OCI-M2 (cell line): Measurements from ENCODE around the gene STOX2.
"Not testable (repeated sequence)": the region's sequence is repeated elsewhere in the genome, so short reads cannot be mapped to it uniquely, and the experiment has no call there.

ENCODE experiments used
- DNase-seq: peaks from one replicate; lab custom pipeline; 2025; ENCODE audit not compliant: unreplicated experiment; lab: John Stamatoyannopoulos, UW

The STOX2 gene

DNA sequence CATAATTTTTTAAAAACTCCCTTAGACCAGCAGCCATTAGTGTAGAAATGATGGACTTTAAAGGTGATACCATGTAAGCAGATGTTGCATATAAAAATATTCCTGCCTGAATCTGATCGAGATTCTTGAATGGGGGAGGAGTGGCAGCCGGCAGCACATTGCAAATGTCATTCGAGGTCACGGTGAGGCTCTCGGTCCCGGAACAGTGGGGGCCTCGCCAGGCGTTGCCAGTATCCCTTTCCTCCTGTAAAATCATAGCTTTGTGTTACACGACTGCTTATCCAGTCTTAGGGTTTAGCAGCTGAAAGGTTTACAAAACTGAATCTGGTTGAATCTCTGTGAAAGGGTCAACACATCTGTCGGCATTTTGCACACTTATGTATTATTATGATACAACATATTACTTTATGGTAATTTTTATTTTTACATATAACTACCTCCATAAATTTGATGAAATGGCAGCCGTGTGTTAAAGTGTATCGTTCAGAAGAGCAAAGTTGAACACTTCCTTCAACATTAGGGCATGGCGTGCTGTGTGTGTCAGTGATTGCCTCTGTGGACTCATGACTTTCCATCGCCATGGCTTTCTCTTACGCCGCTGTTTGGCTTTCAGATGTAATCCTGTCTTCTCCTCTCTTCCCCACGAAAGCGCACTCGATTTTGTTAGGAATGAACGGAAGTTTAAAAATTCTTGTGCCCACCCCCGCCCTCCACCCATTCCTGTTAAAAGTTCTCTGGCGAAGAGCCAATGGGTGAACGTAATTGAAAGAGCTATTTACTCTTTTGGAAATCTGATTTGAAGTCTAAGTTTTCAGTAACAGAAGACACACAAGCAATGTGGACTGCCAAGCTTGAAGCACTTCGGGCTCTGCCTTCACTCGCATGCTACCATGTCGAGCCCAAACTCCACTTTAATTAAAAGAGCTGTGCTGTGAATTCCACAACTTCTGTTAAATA, 114.8 kb downstream of the STOX2 start:
- DNase-seq: no peak

- DNase-seq: no peak
These were observed 116.3 kb downstream of the STOX2 start for GRCh38 chr4:184021389-184021788.

DNA sequence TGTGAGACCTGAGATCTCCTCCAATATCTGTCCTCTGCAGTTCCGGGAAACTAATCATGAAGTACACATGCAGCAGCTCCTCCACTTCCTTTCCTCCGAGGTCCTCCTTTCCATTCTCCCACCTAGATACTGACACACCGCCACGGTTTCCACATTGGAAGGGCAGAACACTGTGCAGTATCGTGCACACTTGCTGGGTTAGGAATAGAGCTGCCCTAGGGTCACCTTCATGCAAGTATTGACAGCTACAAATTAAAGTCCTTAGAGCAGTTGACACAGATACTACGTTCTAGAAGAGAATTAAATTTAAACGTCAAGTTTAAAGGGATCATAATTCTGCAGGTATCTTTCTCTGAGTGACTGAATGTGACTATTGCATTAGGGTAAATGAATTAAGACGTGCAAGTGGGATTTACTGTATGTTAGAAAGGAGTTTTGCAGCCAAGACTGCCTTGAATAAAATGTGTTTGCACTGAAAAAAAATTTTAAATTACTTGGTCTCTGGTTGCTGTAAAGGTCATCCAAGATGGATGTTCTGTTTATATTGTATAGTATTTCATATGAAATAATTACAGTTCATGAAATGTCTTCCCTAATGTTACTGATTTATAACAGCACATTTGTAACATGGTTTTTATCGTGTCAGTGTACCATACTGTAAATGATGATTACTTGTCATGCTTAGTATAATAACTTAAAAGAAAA, 117.7 kb downstream of the STOX2 start:
- no peak for DNase-seq

DNA sequence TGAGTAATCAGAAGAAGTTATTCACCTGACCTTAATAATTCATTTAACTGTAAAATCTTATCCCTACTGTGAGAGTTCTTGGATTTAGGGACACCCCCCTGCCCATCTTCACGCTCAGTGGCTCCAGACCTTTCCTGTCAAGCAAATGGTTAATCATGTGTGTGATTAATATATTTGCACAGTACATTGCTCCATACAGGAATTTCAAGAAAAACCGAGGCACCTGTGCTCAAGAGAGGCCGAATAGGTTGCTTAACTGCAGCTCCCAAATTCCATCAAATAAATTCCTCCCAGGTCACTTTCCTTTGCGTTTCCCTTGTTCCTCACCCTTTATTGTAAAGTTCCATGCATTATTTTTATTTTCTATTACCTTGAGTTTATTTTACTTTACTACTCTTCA, 119.5 kb downstream of the STOX2 start:
- DNase-seq: no peak

GRCh38 chr4:184028561-184029374, 123.7 kb downstream of the STOX2 start:
- no peak for DNase-seq

- DNase-seq: no peak
These were observed 124.9 kb downstream of the STOX2 start for GRCh38 chr4:184030036-184030435.

DNA sequence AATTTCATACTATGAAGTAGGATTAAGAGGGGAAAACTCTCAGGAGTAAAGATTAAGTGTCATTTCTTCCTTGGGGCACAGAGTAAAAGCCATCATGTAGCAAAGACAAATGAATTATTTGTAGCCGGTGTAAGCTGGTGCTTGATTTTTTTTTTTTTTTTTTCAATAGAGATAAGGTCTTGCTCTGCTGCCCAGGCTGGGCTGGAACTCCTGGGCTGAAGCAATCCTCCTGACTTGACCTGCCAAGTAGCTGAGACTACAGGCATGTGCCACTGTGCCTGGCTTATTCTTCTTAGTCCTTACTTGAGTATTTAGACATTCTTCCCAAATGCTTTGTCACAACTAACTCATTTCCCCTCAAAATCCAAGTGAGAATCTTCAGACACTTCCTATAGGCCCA, 125.7 kb downstream of the STOX2 start:
- no peak for DNase-seq

DNA sequence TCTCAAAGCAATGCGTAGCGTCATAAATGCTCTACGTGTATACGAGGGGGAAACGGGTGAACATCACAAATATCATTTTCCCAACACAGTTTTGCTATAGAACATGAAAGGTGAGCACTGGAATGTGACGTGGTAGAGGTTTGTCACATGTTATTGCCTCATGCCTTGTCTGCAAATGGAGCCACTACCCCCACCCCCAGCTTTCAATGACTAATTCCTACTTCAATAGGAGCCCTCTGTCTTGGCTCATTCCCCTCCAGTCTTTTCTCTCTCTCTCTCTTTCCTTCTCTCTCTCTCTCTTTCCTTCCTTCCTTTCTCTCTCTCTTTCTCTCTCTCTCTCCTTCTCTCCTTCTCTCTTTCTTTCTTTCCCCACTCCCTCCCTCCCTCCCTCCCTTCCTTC, 127.0 kb downstream of the STOX2 start:
- DNase-seq: no peak

- no peak for DNase-seq
These were observed 134.9 kb downstream of the STOX2 start for GRCh38 chr4:184039963-184040383.

DNA sequence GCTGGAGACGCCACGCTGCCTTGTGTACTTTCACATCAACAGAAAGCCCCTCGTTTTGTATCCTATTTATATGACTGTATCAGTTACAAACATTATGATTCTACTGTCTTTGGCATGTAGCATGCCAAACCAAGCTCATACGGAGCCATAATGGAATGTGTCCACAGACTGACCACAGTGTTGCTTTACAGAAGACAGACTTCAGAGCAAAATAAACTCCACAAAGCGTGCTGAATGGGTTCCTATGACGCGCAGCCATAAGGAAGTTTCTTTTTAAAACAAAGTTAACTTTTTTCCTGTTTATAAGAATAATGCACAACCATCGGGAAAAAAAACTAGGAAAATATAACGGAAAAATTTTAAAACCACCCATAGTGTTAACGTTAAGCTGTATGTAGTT, 136.0 kb downstream of the STOX2 start:
- DNase-seq: no peak

DNA sequence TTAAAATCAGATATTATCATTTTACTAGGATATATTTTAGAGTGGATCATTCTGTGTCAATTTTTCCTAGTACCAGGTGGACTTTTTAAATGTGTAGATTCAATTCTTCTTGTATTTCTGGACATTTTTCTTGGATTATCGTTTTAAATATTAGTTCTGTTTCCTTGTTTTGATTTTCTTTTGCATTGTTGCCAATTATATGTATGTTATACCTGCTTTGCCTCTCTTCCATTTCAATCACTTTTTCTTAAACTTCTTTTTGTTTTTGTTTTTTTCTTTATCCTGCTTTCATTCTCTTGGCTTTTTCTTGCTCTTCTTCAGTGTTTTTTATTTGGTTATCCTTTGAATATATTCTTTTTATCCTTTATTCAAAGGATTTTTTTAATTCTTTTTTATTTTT, 141.0 kb downstream of the STOX2 start:
- no peak for DNase-seq

- not testable (repeated sequence) for DNase-seq
These were observed 146.2 kb downstream of the STOX2 start for GRCh38 chr4:184051262-184051661.

GRCh38 chr4:184052616-184053015, 147.5 kb downstream of the STOX2 start:
- no peak for DNase-seq

DNA sequence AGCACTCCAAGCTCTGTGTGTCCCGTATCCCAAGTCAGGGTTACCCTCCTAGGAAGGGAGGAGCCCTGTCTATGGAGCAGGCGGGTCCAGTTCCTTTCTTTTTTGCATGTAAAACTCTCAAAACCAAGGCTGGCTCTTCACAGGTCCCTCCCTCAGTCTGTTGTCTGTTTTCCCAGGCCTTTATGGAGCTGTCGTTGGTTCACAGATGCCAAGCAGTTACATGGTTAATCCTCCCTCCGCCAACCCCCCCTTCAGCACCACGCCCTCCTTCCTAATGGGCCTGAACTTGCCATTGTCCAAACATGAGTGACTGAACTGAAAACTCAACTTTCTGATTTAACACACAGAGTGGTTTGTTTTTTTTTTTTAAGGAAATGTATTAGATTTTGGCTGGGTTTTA, 148.3 kb downstream of the STOX2 start:
- DNase-seq: no peak

DNA sequence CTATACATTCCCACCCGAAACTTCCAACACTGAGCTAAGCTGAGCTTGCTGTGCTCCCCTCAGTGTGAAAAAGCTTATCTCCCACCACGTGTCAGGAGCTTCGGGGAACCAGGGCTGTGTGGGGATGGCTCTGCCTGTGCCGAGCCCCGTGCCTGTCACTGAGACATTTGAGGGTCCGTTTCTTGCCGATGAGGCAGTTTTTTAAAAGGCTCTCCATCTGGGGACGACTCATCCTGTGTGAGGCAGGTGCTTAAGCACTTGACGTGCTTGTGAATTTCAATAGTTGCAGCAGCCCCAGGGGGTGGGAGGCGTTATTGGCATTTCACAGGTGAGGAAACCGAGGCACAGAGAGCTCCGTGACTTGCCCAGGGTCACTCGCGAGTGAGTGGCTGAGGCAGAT, 151.8 kb downstream of the STOX2 start:
- no peak for DNase-seq

DNA sequence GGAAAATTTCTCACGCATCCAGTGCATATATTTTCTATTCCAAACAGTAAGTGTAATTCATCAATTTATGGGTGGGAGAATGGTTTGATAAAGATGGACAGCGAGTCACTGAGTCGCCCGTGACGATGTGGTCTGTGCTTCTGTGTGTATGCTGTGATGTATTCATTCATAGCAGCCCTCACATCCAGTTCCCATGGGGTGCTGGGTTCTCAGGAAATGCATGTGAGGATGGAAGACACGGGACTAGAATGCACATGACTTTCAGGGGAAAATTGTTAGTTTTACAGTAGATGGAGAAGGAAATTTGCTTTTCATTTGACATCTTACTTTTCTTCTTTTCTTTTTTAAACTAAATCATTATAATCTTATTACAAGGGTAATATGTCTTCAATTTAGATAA, 152.9 kb downstream of the STOX2 start:
- no peak for DNase-seq

- DNase-seq: no peak
These were observed 154.0 kb downstream of the STOX2 start for GRCh38 chr4:184059099-184059498.

- DNase-seq: no peak
These were observed 156.5 kb downstream of the STOX2 start for GRCh38 chr4:184061582-184061981.

DNA sequence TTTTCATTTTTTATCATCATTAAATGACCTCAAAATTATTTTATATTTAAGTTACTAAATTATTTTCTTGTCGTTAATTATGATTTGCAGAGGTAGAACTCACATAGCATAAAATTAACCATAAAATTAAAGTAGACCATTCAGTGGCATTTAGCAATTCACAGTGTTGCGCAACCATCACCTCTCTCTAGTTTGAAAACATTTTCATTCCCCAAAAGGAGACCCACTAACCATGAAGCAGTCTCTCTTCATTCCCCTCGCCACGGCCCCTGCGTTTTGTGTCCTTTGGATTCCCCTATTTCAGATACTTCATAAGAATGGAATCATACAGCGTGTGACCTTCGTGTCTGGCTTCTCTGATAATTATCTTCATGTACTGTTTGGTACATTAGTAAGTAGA, 157.7 kb downstream of the STOX2 start:
- DNase-seq: no peak

- no peak for DNase-seq
These were observed 159.8 kb downstream of the STOX2 start for GRCh38 chr4:184064877-184065276.

DNA sequence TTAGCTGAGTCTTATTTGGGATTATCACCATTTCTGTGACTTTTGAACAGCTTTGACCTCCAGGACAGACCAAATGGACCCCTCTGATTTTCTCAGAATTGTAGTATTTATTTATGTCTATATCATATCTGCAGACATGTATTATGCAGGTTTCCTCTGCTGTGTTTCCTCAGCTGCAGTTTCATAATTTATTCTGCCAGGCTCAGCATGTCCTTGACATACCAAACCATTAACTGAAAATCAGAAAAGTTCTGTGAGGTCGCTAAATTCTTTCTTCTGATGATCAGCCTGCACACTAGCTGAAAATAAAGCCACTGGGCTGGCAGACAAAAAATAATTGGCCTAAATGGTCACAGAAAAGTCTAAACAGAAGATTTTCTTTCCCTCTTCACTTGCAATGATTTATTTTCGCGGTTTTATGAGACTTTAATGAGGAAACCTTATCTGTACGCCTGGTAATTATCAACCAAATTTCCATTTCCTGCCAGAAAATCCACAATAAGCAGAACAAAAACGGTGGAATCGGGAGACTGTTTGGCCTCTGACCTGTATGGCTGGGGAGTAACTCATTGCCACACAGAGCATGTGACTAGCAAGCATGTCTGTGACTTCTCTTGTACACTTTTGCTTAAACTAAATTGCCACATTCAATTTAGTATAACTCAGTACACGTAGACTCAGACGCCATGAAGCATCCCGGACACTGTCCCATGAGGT, 161.6 kb downstream of the STOX2 start:
- no peak for DNase-seq
